ENCODE results near the gene LRP1B. TPM values are rescaled to one million over a fixed set of nuclear protein-coding genes. Genes with fewer than 3 reads are reported as not detected.

Gene LRP1B
- not detected in 2 replicates for total RNA-seq
- total RNA-seq (2013): 0.07 TPM
- not detected in 2 replicates for polyA plus RNA-seq
- polyA minus RNA-seq: under 0.01 TPM in 1 of 2 replicates, not detected in the other

- no peaks in the 10 kb centered on the region for H3K9me3 Mint-ChIP-seq (ENCODE audit: insufficient read depth)
- H3K27ac Mint-ChIP-seq: no peak within 1 kb of the TSS
- no peak within 1 kb of the TSS for H3K27ac ChIP-seq (ENCODE audit: low read length in 2 of 2)
- H3K9me3 ChIP-seq (ENCODE audit: control extremely low read depth in 1 of 3, control insufficient read depth in 2 of 3, insufficient read depth in 1 of 3, low read length in 2 of 3): no peaks in the 10 kb centered on the region
- WGBS (ENCODE audit: insufficient coverage): under 1% methylated on average over 14 of the region's 21 CpGs
- H3K4me3 Mint-ChIP-seq: peak within 1 kb of the TSS; percentile 82
- no peak for ATAC-seq (ENCODE audit: low read depth)
- H3K36me3 ChIP-seq (replicated peaks in 1 of 2; ENCODE audit: control extremely low read depth in 1 of 2, control insufficient read depth in 1 of 2, extremely low read depth in 1 of 2, insufficient read depth in 2 of 2, low read length in 1 of 2): no peaks in the 10 kb centered on the region
- peak within 1 kb of the TSS; percentile 36 for H3K9ac ChIP-seq (ENCODE audit: low read length)
- H3K27me3 Mint-ChIP-seq: peaks cover 62% of the 10 kb centered on the region
- H3K4me2 ChIP-seq (replicated peaks; ENCODE audit: low read depth, low read length, poor library complexity, severe bottlenecking): peak within 1 kb of the TSS; percentile 60
- H2AFZ ChIP-seq (ENCODE audit: insufficient read depth, low read depth, low read length, poor library complexity, severe bottlenecking): peak within 1 kb of the TSS; percentile 33
- peak; percentile 3 for DNase-seq
- POLR2A ChIA-PET: no interaction called here
- TF ChIP-seq CTCF (IDR thresholded peaks at IDR 0.05): no peak
- TF ChIP-seq EZH2 (IDR thresholded peaks at IDR 0.05; ENCODE audit: borderline replicate concordance, insufficient read depth, low read depth, low read length, poor library complexity, severe bottlenecking): no peak
- peaks cover 17% of the 10 kb centered on the region for H3K4me1 Mint-ChIP-seq
- no peaks in the 10 kb centered on the region for H3K79me2 ChIP-seq (ENCODE audit: control insufficient read depth, insufficient read depth, low read length)
- intact Hi-C loops (cut with micrococcal nuclease): no loop called here
- H3K27me3 ChIP-seq (replicated peaks in 1 of 4; ENCODE audit: control extremely low read depth in 1 of 4, control insufficient read depth in 3 of 4, insufficient read depth in 4 of 4, low read length in 3 of 4): peaks cover 0 to 26% (median 18%) of the 10 kb centered on the region in 4 experiments
- peak within 1 kb of the TSS in 2 of 5 experiments; percentile 6 to 25 for H3K4me3 ChIP-seq (ENCODE audit: control extremely low read depth in 1 of 5, extremely low read depth in 1 of 5, insufficient read depth in 1 of 5, low read depth in 2 of 5, low read length in 4 of 5)
- H4K20me1 ChIP-seq (ENCODE audit: control insufficient read depth, insufficient read depth, low read length, poor library complexity, severe bottlenecking): no peaks in the 10 kb centered on the region
- CTCF ChIA-PET: interaction anchor here (0.9 kb wide), 1 partner anchor 10 kb away, joined by 3 read pairs; no protein-coding TSS in a partner anchor
- H3K4me1 ChIP-seq (ENCODE audit: control insufficient read depth in 2 of 2, insufficient read depth in 2 of 2, low read length in 2 of 2): peaks cover 16 to 17% of the 10 kb centered on the region in 2 donors
These were observed at the start of gene LRP1B for GRCh38 chr2:142131010-142131669. Gene LRP1B, minus strand, starts transcription at chr2:142131016. Its CDS starts 287 bp downstream, at chr2:142130729.

- H3K4me1 Mint-ChIP-seq: no peaks in the 10 kb centered on the region
- H3K9me3 Mint-ChIP-seq (ENCODE audit: insufficient read depth): no peaks in the 10 kb centered on the region
- no peak for ATAC-seq (ENCODE audit: low read depth)
- no peaks in the 10 kb centered on the region for H3K79me2 ChIP-seq (ENCODE audit: control insufficient read depth, insufficient read depth, low read length)
- no peaks in the 10 kb centered on the region for H3K36me3 ChIP-seq (replicated peaks in 1 of 2; ENCODE audit: control extremely low read depth in 1 of 2, control insufficient read depth in 1 of 2, extremely low read depth in 1 of 2, insufficient read depth in 2 of 2, low read length in 1 of 2)
- no peaks in the 10 kb centered on the region for H3K9me3 ChIP-seq (ENCODE audit: control extremely low read depth in 1 of 3, control insufficient read depth in 2 of 3, insufficient read depth in 1 of 3, low read length in 2 of 3)
- 83% methylated on average over 1 of the region's 1 CpG for WGBS (ENCODE audit: insufficient coverage)
- H4K20me1 ChIP-seq (ENCODE audit: control insufficient read depth, insufficient read depth, low read length, poor library complexity, severe bottlenecking): no peaks in the 10 kb centered on the region
- intact Hi-C loops (cut with micrococcal nuclease): no loop called here
- POLR2A ChIA-PET: no interaction called here
- no peak for DNase-seq
- no peak overlapping the region for H3K4me3 Mint-ChIP-seq
- H3K27me3 ChIP-seq (replicated peaks in 1 of 4; ENCODE audit: control extremely low read depth in 1 of 4, control insufficient read depth in 3 of 4, insufficient read depth in 4 of 4, low read length in 3 of 4): no peaks in the 10 kb centered on the region
- no peak overlapping the region for H3K4me2 ChIP-seq (replicated peaks; ENCODE audit: low read depth, low read length, poor library complexity, severe bottlenecking)
- no peak overlapping the region for H2AFZ ChIP-seq (ENCODE audit: insufficient read depth, low read depth, low read length, poor library complexity, severe bottlenecking)
- H3K27ac Mint-ChIP-seq: no peak overlapping the region
- H3K4me3 ChIP-seq (ENCODE audit: control extremely low read depth in 1 of 5, extremely low read depth in 1 of 5, insufficient read depth in 1 of 5, low read depth in 2 of 5, low read length in 4 of 5): no peak overlapping the region
- no peak overlapping the region for H3K9ac ChIP-seq (ENCODE audit: low read length)
- no peaks in the 10 kb centered on the region for H3K4me1 ChIP-seq (ENCODE audit: control insufficient read depth in 2 of 2, insufficient read depth in 2 of 2, low read length in 2 of 2)
- no peak overlapping the region for H3K27ac ChIP-seq (ENCODE audit: low read length in 2 of 2)
- no peak for TF ChIP-seq CTCF (IDR thresholded peaks at IDR 0.05)
- CTCF ChIA-PET: no interaction called here
- no peaks in the 10 kb centered on the region for H3K27me3 Mint-ChIP-seq
These were observed 48.9 kb upstream of the LRP1B start for GRCh38 chr2:142179686-142180085.
